GM19452 (cell line): Measurements from ENCODE around the gene UGT3A1.

ENCODE experiments used
- ATAC-seq: cut with Tn5 transposase; IDR thresholded peaks from one replicate; pipeline ENCODE4 v1.9.1; 2021; ENCODE audit not compliant: unreplicated experiment

The UGT3A1 gene

DNA sequence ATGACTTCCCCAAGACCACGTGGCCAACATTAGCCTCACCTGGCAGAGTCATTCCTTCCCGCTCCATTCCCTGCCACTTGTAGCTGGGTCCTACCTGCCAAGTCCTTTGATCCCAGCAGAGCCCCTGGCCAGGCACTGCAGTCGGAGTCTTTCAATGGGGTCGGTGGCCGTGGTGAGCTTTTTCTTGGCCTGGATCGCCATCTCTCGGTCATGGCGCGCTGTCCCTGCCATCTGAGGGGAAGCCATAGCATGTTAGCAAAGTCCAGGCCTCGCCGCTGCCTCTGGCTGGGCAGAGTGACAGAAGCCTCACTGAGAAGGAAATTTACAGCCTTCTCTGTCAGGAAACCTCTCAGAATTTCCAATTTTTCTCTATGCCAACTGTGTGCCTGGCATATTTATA is 70.3 kb downstream of the UGT3A1 start:
- no peak for ATAC-seq

GRCh38 chr5:35919191-35919590 is 72.0 kb downstream of the UGT3A1 start:
- no peak for ATAC-seq

GRCh38 chr5:35908814-35909213 is 82.4 kb downstream of the UGT3A1 start:
- no peak for ATAC-seq

GRCh38 chr5:35908228-35908627 is 83.0 kb downstream of the UGT3A1 start:
- no peak for ATAC-seq

DNA sequence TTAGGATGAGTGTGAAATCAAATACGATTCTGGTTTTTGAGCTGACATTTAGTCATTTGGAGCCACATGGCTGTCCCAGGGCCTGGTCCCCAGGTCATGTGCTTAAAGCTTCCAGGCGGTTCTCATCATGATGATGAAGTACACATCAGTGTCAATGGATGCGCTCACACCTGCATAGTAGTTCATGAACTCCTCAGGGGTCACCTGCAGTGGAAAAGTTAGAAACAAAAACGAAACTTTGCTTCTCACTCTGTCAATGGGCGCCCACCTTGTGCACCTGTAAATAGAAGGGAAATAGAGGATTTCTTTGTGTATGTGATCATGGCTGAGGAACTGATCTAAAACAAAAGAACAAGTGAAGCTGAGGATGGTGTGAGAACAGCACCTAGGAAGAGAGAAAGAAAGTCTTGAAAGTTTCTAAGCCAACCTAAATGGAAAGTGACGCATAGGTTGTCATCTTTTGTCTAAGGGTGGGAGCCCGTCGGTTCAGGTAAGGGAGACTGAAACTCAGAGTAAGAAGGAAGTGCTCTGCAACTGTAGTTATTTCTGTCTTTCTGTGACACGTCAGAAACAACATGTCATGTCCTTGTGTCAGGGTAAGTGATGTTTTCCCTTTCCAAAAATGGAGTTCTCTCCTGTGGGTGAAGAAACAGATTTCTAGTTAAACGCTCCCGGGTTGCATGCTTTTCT is 86.6 kb downstream of the UGT3A1 start:
- peak; percentile 40 for ATAC-seq

DNA sequence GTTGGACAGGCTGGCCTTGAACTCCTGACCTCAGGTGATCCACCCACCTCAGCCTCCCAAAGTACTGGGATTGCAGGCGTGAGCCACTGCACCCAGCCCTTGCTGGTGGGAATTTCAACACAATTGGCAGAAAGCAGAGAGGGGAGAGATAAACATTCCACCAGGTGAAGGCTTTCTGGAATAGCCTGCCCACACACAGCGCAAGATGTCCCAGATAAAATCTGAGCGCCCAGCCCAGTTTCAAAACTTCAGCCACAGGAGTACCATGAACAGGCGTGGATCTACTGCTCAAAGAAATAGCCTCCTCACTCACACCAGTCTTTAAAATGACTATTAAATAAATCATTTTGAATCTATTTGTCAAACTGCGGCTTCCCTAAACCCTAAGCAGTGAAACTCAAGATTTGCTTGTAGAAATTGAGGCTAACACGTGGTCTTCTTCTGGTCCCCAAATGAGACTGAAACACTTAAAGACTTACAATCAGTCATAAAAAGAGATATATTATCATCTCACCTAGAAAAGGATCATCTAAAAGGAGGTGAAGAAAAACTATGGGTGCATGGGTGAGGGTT is 87.5 kb downstream of the UGT3A1 start:
- ATAC-seq = no peak

GRCh38 chr5:35902046-35902672 is 89.0 kb downstream of the UGT3A1 start:
- peak; percentile 58 for ATAC-seq
